ENCODE results near the gene KLHL34.

Gene KLHL34

DNA sequence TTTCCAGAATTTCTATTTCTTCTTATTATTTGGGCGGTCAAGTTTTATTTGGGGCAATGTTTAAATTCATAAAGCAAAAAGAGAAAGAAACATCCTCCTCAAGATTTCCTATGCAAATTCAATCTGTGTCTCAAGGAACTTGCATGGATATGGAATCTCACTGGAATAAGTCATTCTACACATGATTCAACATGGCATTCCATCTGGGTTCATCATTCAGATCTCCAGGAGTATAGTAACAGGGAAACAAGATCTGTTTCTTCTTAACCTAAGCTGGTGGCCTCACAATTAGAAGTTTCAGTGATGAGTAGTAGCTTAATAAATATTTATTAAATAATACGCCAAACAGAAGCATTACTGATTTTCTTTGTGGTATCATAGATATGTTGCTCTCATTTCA is 19.8 kb downstream of the KLHL34 start:
- TF ChIP-seq, protein P1, sequence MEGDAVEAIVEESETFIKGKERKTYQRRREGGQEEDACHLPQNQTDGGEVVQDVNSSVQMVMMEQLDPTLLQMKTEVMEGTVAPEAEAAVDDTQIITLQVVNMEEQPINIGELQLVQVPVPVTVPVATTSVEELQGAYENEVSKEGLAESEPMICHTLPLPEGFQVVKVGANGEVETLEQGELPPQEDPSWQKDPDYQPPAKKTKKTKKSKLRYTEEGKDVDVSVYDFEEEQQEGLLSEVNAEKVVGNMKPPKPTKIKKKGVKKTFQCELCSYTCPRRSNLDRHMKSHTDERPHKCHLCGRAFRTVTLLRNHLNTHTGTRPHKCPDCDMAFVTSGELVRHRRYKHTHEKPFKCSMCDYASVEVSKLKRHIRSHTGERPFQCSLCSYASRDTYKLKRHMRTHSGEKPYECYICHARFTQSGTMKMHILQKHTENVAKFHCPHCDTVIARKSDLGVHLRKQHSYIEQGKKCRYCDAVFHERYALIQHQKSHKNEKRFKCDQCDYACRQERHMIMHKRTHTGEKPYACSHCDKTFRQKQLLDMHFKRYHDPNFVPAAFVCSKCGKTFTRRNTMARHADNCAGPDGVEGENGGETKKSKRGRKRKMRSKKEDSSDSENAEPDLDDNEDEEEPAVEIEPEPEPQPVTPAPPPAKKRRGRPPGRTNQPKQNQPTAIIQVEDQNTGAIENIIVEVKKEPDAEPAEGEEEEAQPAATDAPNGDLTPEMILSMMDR (IDR thresholded peaks at IDR 0.05; ENCODE audit: borderline replicate concordance, control extremely low read depth, extremely low read depth, insufficient read depth, missing control alignments): no peak
- in situ Hi-C loops (cut with MboI; ENCODE audit: low sequenced_read_pairs, unreplicated experiment): no loop called here
- DNase-seq (ENCODE audit: low spot score): no peak

DNA sequence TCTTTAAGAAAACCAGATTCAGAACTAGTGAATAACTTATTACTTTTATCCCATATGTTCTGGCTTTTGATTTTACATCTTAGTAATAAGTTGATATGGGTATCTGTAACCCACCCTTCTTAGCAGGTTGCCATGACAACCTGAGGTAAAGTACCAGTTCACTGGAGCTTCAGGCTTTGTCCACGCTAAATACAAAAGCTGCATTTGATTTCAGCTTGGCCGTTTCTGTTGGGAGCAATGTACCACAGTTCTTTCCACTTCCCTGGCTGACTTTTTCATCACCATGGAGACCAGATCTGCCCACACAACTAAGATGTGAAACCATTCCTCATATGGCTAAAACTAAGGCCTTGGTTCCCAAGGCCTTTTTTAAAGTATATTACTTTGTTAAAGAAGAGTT is 26.1 kb downstream of the KLHL34 start:
- in situ Hi-C loops (cut with MboI; ENCODE audit: low sequenced_read_pairs, unreplicated experiment): no loop called here
- no peak for DNase-seq (ENCODE audit: low spot score)
- TF ChIP-seq, protein P1 (IDR thresholded peaks at IDR 0.05; ENCODE audit: borderline replicate concordance, control extremely low read depth, extremely low read depth, insufficient read depth, missing control alignments): no peak

GRCh38 chrX:21623778-21624501 is 34.2 kb downstream of the KLHL34 start:
- in situ Hi-C loops (cut with MboI; ENCODE audit: low sequenced_read_pairs, unreplicated experiment): no loop called here
- TF ChIP-seq, protein P1 (IDR thresholded peaks at IDR 0.05; ENCODE audit: borderline replicate concordance, control extremely low read depth, extremely low read depth, insufficient read depth, missing control alignments): no peak
- no peak for DNase-seq (ENCODE audit: low spot score)

GRCh38 chrX:21620234-21620633 is 37.9 kb downstream of the KLHL34 start:
- TF ChIP-seq, protein P1 (IDR thresholded peaks at IDR 0.05; ENCODE audit: borderline replicate concordance, control extremely low read depth, extremely low read depth, insufficient read depth, missing control alignments): no peak
- in situ Hi-C loops (cut with MboI; ENCODE audit: low sequenced_read_pairs, unreplicated experiment): no loop called here
- DNase-seq (ENCODE audit: low spot score): no peak

DNA sequence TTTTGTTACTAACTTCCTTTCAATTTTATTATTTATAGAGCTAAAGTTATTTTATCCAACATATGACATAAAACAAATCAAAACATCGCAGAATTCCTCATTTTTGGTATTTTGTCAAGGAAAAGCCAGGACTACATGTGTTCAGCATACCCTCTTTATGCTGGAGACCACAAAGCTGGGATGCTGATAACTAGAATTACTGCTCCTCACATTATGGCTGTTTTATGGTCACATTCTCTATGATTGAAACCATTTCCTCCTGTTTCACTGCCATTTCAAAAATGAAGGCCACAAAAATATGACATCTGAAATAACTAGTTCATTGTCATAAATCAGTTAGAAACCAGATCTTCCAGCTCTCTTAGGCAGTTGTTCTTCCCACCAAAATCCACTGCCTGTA is 41.7 kb downstream of the KLHL34 start:
- in situ Hi-C loops (cut with MboI; ENCODE audit: low sequenced_read_pairs, unreplicated experiment): no loop called here
- TF ChIP-seq, protein P1 (IDR thresholded peaks at IDR 0.05; ENCODE audit: borderline replicate concordance, control extremely low read depth, extremely low read depth, insufficient read depth, missing control alignments): no peak
- DNase-seq (ENCODE audit: low spot score): no peak

DNA sequence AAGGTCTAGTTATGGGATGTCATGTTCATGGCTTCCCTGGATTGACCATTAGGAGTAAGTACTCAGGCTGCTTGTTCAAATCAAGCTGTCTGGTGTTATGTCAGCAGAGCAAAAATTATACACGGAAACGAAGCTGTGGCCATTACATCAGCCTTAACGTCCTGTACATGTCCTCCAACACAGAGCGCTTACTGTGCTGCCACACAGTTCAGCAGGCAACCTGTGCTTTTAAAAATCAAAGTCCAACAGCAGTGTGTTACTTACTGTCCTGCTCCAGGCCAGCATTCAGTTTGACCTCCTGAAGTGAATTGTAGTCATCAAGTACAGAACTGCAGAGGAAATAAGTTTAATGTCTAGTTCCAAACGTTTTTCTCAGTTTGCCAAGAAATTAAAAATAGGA is 46.0 kb downstream of the KLHL34 start:
- in situ Hi-C loops (cut with MboI; ENCODE audit: low sequenced_read_pairs, unreplicated experiment): no loop called here
- DNase-seq (ENCODE audit: low spot score): no peak
- TF ChIP-seq, protein P1 (IDR thresholded peaks at IDR 0.05; ENCODE audit: borderline replicate concordance, control extremely low read depth, extremely low read depth, insufficient read depth, missing control alignments): no peak

All from GM13976 (cell line).